ENCODE data around the gene RASSF6.
"Not testable (repeated sequence)": the region's sequence is repeated elsewhere in the genome, so short reads cannot be mapped to it uniquely, and the experiment has no call there.

The RASSF6 gene

GRCh38 chr4:73609706-73610105 is 10.5 kb downstream of the RASSF6 start:
- no peak for DNase-seq

GRCh38 chr4:73608689-73609594 is 11.3 kb downstream of the RASSF6 start:
- no peak for DNase-seq

- DNase-seq, result no peak
Observed at GRCh38 chr4:73607375-73608033, 12.7 kb downstream of the RASSF6 start.

- DNase-seq, result no peak
Observed at GRCh38 chr4:73606465-73606974, 13.7 kb downstream of the RASSF6 start.

- DNase-seq, result peak; percentile 23
Observed at GRCh38 chr4:73603854-73604584, 16.2 kb downstream of the RASSF6 start.

- DNase-seq, result peak; percentile 26
Observed at GRCh38 chr4:73603271-73603710, 16.9 kb downstream of the RASSF6 start.

- DNase-seq, result peak; percentile 25
Observed at GRCh38 chr4:73600954-73601353, 19.3 kb downstream of the RASSF6 start.

- DNase-seq, result no peak
Observed at GRCh38 chr4:73599182-73599581, 21.1 kb downstream of the RASSF6 start.

GRCh38 chr4:73597594-73597993 is 22.6 kb downstream of the RASSF6 start:
- no peak for DNase-seq

- DNase-seq, result not testable (repeated sequence)
Observed at GRCh38 chr4:73597183-73597582, 23.1 kb downstream of the RASSF6 start.

GRCh38 chr4:73596001-73596400 is 24.2 kb downstream of the RASSF6 start:
- DNase-seq, result no peak

GRCh38 chr4:73593631-73594241 is 26.5 kb downstream of the RASSF6 start:
- no peak for DNase-seq

- no peak for DNase-seq
Observed at GRCh38 chr4:73589887-73590801, 30.1 kb downstream of the RASSF6 start.

- DNase-seq, result no peak
Observed at GRCh38 chr4:73589261-73589847, 30.9 kb downstream of the RASSF6 start.

GRCh38 chr4:73588613-73589012 is 31.6 kb downstream of the RASSF6 start:
- DNase-seq, result no peak

- DNase-seq, result no peak
Observed at GRCh38 chr4:73586666-73587065, 33.6 kb downstream of the RASSF6 start.

GRCh38 chr4:73586040-73586439 is 34.2 kb downstream of the RASSF6 start:
- no peak for DNase-seq

- DNase-seq, result no peak
Observed at GRCh38 chr4:73585345-73585744, 34.9 kb downstream of the RASSF6 start.

- no peak for DNase-seq
Observed at GRCh38 chr4:73583666-73584065, 36.6 kb downstream of the RASSF6 start.

GRCh38 chr4:73577371-73577770 is 42.9 kb downstream of the RASSF6 start:
- no peak for DNase-seq

GRCh38 chr4:73576381-73576780 is 43.9 kb downstream of the RASSF6 start:
- DNase-seq, result no peak
